Mucosa of stomach (tissue), 1 donor: Measurements from ENCODE around the gene CD93.

Source experiments
- H3K27me3 ChIP-seq: one replicate; pipeline ENCODE4 v1.7.0; 2013; ENCODE audit warnings: mild to moderate bottlenecking, low read length; ENCODE audit not compliant: control insufficient read depth, insufficient read depth
- H3K36me3 ChIP-seq: one replicate; pipeline ENCODE4 v1.7.0; 2013; ENCODE audit warnings: low read length; ENCODE audit not compliant: control insufficient read depth, insufficient read depth
- H3K4me1 ChIP-seq: one replicate; pipeline ENCODE4 v1.7.0; 2013; ENCODE audit warnings: mild to moderate bottlenecking, low read length; ENCODE audit not compliant: control insufficient read depth, insufficient read depth
- H3K4me3 ChIP-seq: one replicate; pipeline ENCODE4 v1.7.0; 2013; ENCODE audit warnings: low read length
- H3K9ac ChIP-seq: one replicate; pipeline ENCODE4 v1.7.0; 2013; ENCODE audit warnings: mild to moderate bottlenecking, low read length, moderate library complexity
- H3K9me3 ChIP-seq: one replicate; pipeline ENCODE4 v1.7.0; 2013; ENCODE audit warnings: mild to moderate bottlenecking, low read length, moderate library complexity; ENCODE audit not compliant: control insufficient read depth
- donor health status: Pancreatic carcinoma.

CD93 gene

DNA sequence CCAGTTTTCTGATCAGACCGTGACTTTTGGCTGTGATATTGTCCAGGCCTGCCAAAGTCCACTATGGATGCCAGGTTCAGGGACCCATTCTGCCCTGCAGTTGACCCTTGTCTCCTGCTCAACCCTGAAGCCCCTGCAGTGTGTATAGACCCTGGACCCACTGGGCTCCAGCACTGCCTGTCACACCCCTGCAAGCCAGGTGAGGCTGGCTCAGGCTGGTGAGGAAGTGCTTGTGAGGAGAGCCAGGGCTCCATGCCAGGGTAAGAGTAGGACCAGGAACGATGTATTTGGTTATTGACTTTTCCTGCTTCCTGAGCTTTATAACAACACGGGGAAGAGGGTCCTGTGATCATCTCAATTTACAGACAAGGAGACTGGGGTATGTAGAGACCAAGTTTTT, 19.1 kb upstream of the CD93 start:
- no peak overlapping the region for H3K4me3 ChIP-seq
- H3K9ac ChIP-seq = no peak overlapping the region
- no peaks in the 10 kb centered on the region for H3K9me3 ChIP-seq
- peaks cover 5% of the 10 kb centered on the region for H3K4me1 ChIP-seq
- no peaks in the 10 kb centered on the region for H3K36me3 ChIP-seq
- H3K27me3 ChIP-seq = no peaks in the 10 kb centered on the region

DNA sequence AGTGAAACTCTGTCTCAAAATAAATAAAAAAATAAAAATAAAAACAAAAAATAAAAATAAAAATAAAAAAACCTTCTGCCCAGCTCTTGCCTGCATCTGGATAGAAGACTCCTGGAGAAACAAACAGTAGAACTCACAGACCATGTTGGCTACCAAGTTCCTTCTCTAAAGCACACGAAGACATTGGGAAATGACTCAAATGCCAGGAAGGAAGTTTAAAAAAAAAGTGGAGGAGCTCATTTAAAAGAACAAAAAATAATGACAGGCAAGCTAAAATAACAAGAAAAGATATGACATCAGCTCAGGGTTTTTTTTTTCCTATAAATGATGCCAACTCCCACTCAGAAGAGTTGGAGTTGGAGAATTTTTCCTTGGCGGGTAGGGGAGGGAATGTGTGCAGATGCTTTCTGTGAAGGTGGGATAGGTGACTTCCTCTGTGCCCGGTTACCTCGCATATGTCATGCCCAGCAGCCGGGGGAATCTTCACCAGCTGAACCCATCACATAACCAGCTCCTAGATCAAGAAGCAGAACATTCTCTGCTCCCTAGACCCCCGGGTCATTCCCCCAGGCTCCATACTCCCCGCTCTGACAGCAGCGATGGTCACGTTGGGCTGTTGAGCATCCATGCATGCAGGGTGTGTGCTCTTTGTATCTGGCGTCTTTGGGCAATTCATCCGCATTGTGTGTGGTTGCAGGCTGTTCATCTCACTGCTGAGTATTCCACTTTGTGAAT, 17.3 kb upstream of the CD93 start:
- Histone ChIP-seq H3K9ac (no peak overlapping the region), H3K4me1 (peaks cover 5% of the 10 kb centered on the region), H3K9me3 (no peaks in the 10 kb centered on the region), H3K4me3 (no peak overlapping the region), H3K36me3 (no peaks in the 10 kb centered on the region), H3K27me3 (no peaks in the 10 kb centered on the region)

GRCh38 chr20:23101696-23102406, 15.7 kb upstream of the CD93 start:
- Histone ChIP-seq H3K9me3 (no peaks in the 10 kb centered on the region), H3K4me1 (peaks cover 4% of the 10 kb centered on the region), H3K36me3 (no peaks in the 10 kb centered on the region), H3K9ac (no peak overlapping the region), H3K27me3 (no peaks in the 10 kb centered on the region), H3K4me3 (no peak overlapping the region)

DNA sequence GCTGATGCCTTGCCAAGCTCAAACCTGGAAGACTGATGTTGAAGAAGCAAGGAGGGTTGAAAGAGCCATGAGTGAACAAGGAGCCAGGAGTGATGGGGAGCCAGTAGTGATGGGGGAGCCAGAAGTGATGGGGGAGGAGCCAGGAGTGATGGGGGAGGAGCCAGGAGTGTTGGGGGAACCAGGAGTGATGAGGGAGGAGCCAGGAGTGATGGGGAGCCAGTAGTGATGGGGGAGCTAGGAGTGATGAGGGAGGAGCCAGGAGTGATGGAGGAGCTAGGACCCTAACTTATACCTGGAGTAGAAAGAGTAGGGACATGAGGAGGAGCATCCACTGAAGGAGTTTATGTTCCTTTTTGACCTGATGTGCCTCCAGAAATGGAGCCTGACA, 14.6 kb upstream of the CD93 start:
- no peak overlapping the region for H3K4me3 ChIP-seq
- H3K9ac ChIP-seq = no peak overlapping the region
- H3K36me3 ChIP-seq = no peaks in the 10 kb centered on the region
- H3K9me3 ChIP-seq = no peaks in the 10 kb centered on the region
- no peaks in the 10 kb centered on the region for H3K4me1 ChIP-seq
- no peaks in the 10 kb centered on the region for H3K27me3 ChIP-seq

DNA sequence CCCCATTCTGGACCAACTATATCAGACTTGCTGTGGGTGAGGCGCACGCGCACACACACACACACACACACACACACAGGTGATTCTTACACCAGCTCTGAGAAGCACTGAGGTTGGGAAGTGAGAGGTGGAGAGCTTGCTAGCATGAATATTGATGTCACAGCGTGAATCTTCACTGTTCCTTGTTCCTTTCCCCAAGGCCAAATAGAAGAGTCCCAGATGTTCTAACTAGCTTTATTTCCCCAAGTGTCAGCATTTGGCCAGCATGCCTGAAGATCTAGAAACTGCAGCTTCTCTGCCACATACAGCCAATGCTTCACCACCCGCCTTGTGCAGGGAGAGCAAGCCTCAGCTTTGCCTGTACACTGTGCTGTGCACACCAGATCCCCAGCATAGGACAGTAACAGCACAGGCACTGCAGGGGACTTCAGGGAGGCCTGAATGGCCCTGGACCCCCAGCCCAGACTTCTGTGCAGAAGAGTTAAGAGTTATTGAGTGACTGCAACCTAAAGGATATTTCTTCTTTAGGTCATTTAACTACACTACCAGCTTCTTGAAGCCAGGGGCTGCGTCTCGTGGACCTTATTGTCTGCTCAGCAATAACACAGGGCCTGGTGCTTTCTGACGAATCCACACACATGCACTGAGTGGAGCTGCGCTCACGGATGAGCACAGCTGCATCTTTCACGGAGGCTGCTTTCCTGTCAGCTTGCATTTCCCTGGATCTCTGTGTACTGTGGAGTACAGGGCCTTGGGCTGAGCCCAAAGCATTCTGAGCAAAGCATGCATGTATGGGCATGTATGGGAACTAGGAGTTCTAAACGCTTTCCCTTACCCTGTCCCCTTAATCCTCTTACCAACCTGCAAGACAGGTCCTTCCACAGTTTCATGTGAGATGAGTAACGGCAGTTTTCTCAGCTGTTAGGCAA, 13.9 kb upstream of the CD93 start:
- H3K9me3 ChIP-seq = no peaks in the 10 kb centered on the region
- no peaks in the 10 kb centered on the region for H3K36me3 ChIP-seq
- H3K4me1 ChIP-seq = no peaks in the 10 kb centered on the region
- no peak overlapping the region for H3K4me3 ChIP-seq
- no peak overlapping the region for H3K9ac ChIP-seq
- H3K27me3 ChIP-seq = no peaks in the 10 kb centered on the region

GRCh38 chr20:23097636-23098580, 11.8 kb upstream of the CD93 start:
- no peaks in the 10 kb centered on the region for H3K36me3 ChIP-seq
- no peaks in the 10 kb centered on the region for H3K4me1 ChIP-seq
- H3K4me3 ChIP-seq = no peak overlapping the region

GRCh38 chr20:23096986-23097520, 10.9 kb upstream of the CD93 start:
- H3K9me3 ChIP-seq = no peaks in the 10 kb centered on the region
- no peak overlapping the region for H3K4me3 ChIP-seq
- peaks cover 8% of the 10 kb centered on the region for H3K4me1 ChIP-seq
- H3K9ac ChIP-seq = no peak overlapping the region
- no peaks in the 10 kb centered on the region for H3K36me3 ChIP-seq
- peaks cover 10% of the 10 kb centered on the region for H3K27me3 ChIP-seq

More at GRCh38 chr20:23097636-23098580, 11.8 kb upstream of the CD93 start:
- Histone ChIP-seq H3K27me3 (peaks cover 9% of the 10 kb centered on the region), H3K9ac (no peak overlapping the region), H3K9me3 (no peaks in the 10 kb centered on the region)

DNA sequence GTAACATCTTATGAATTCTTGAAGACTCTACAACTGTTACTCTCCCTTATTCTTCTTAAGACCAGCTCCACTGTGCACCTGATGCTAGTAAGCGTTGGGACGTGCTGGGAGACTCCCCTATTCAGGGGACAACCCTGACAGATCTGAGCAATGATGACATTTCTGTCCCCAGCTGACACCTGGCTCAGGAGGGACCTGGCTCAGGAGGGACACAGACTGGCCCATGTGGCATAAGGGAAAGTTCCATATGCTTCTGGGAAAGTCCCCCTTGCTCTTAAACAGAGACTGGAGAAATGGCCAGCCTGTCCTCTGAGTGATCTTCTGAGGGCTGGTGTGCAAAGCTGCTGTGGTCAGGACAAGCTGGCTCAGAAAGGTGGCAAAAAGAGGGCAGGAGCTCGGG, 10.0 kb upstream of the CD93 start:
- H3K9ac ChIP-seq = no peak overlapping the region
- peaks cover 10% of the 10 kb centered on the region for H3K27me3 ChIP-seq
- no peak overlapping the region for H3K4me3 ChIP-seq
- peaks cover 13% of the 10 kb centered on the region for H3K4me1 ChIP-seq
- H3K36me3 ChIP-seq = no peaks in the 10 kb centered on the region
- H3K9me3 ChIP-seq = no peaks in the 10 kb centered on the region

- no peaks in the 10 kb centered on the region for H3K36me3 ChIP-seq
- no peaks in the 10 kb centered on the region for H3K9me3 ChIP-seq
- no peak overlapping the region for H3K9ac ChIP-seq
These were observed 9.4 kb upstream of the CD93 start for GRCh38 chr20:23095499-23095898.

DNA sequence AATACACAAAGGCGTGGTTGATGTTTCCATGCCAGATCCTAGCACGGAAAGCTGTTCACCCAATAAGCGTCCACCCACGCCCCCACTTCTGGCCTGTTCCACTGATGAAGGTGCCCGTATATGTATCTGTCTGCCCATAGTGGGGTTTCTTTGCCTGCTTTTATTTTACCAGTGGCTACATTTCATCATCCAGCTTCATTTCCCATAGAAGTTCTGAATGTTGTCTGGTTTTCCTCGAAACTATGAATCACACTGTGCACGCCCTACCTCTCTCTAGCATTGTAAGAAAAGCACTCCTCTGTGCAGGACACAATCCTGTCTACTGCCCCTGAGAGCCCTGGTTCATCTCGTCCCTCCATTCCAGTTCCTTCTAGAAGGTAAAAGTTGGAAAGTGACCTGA, 8.8 kb upstream of the CD93 start:
- peaks cover 13% of the 10 kb centered on the region for H3K4me1 ChIP-seq
- no peak overlapping the region for H3K4me3 ChIP-seq
- no peak overlapping the region for H3K9ac ChIP-seq
- H3K9me3 ChIP-seq = no peaks in the 10 kb centered on the region
- no peaks in the 10 kb centered on the region for H3K36me3 ChIP-seq
- H3K27me3 ChIP-seq = peaks cover 18% of the 10 kb centered on the region

More at GRCh38 chr20:23095499-23095898, 9.4 kb upstream of the CD93 start:
- peaks cover 12% of the 10 kb centered on the region for H3K27me3 ChIP-seq
- H3K4me1 ChIP-seq = peaks cover 13% of the 10 kb centered on the region
- H3K4me3 ChIP-seq = no peak overlapping the region
